Testis (tissue), 3 donors: ENCODE results near the gene HECW1. TPM values are rescaled to one million over a fixed set of nuclear protein-coding genes. Genes with fewer than 3 reads are reported as not detected.

Experiments
- DNase-seq: peaks from one replicate; pipeline ENCODE4 v3.0.0-alpha.2; 2019
- H3K27ac ChIP-seq, 2 donors: fragments of 200-600 bp; sonication (generic); one replicate each; pipeline ENCODE4 v1.5.1; 2019
- H3K27me3 ChIP-seq: fragments of 200-600 bp; sonication (generic); one replicate; pipeline ENCODE4 v1.5.1; 2019
- H3K36me3 ChIP-seq: fragments of 200-600 bp; sonication (generic); one replicate; pipeline ENCODE4 v1.5.1; 2017; ENCODE audit warnings: low read depth; ENCODE audit errors: missing control alignments
- H3K4me1 ChIP-seq: fragments of 200-600 bp; sonication (generic); one replicate; pipeline ENCODE4 v1.5.1; 2019
- H3K4me3 ChIP-seq, 2 donors: fragments of 200-600 bp; sonication (generic); one replicate each; pipeline ENCODE4 v1.5.1; 2017 to 2019
- H3K9me3 ChIP-seq: fragments of 200-600 bp; sonication (generic); one replicate; pipeline ENCODE4 v1.5.1; 2017
- CTCF ChIP-seq, 3 experiments: fragments of 450-650 bp in 2 of 3; fragments of 200-600 bp in 1 of 3; sonication (generic) in 1 of 3; IDR thresholded peaks; one replicate each; pipeline ENCODE4 v1.5.1; 2016 to 2019; ENCODE audit warnings: antibody characterized with exemption in 3 of 3, mild to moderate bottlenecking in 2 of 3, moderate library complexity in 1 of 3
- POLR2A ChIP-seq: fragments of 450-650 bp; IDR thresholded peaks from one replicate; pipeline ENCODE4 v1.6.1; 2017; ENCODE audit warnings: antibody characterized with exemption, mild to moderate bottlenecking, moderate library complexity
- WGBS, 2 donors: methylation state at CpG; one replicate each; pipeline ENCODE4 v1.1.5; 2018; 5-methylcytosine and 5-hydroxymethylcytosine counted together
- intact Hi-C: fragments of 100-400 bp; cut with DNase I; formaldehyde crosslinking; loops from one replicate; pipeline ENCODE4 v1.15.1; 2023; ENCODE audit warnings: low total_unique reads
- polyA plus RNA-seq: library from polyadenylated mRNA; stranded (reverse); fragments of 350-450 nt; fragmentation: Illumina TruSeq; extraction: RNeasy Lipid Tissue Mini Kit (QIAGEN cat#74804); gene quantifications from one replicate; pipeline ENCODE4 v1.2.3, GENCODE V29; 2014; ENCODE audit warnings: low read depth, low replicate concordance; ENCODE audit not compliant: insufficient read depth
- total RNA-seq, 2 donors: library from RNA; depleted of rRNA; stranded (reverse); fragments of >200 nt; gene quantifications; one replicate each; pipeline ENCODE4 v1.2.3, GENCODE V29; 2016

The HECW1 gene
- total and polyA plus RNA-seq, 3 donors from 2014 or later: 3.2 to 14.5 (median 5.0) TPM

- no peaks in the 10 kb centered on the region for H3K36me3 ChIP-seq
- no peak for TF ChIP-seq CTCF (IDR thresholded peaks at IDR 0.05)
- no peak overlapping the region for H3K27ac ChIP-seq
- H3K4me3 ChIP-seq: no peak overlapping the region
- no peaks in the 10 kb centered on the region for H3K9me3 ChIP-seq
- H3K4me1 ChIP-seq: no peaks in the 10 kb centered on the region
- 30 to 37% methylated on average over 1 of the region's 1 CpG for WGBS, 2 donors
- DNase-seq: no peak
- intact Hi-C loops: no loop called here
- no peaks in the 10 kb centered on the region for H3K27me3 ChIP-seq
These were observed 376.8 kb downstream of the HECW1 start for GRCh38 chr7:43489257-43489656.

GRCh38 chr7:43490016-43490415 lies 377.6 kb downstream of the HECW1 start:
- Histone ChIP-seq H3K36me3 (no peaks in the 10 kb centered on the region), H3K9me3 (no peaks in the 10 kb centered on the region), H3K27me3 (no peaks in the 10 kb centered on the region), H3K4me1 (no peaks in the 10 kb centered on the region), H3K4me3 (no peak overlapping the region), H3K27ac (no peak overlapping the region)
- intact Hi-C loops: no loop called here
- TF ChIP-seq CTCF (IDR thresholded peaks at IDR 0.05) (no peak), POLR2A (no peak)
- 79 to 96% methylated on average over 3 of the region's 3 CpGs for WGBS, 2 donors
- no peak for DNase-seq

- intact Hi-C loops: no loop called here
- Histone ChIP-seq H3K36me3 (no peaks in the 10 kb centered on the region), H3K4me3 (no peak overlapping the region), H3K27ac (no peak overlapping the region), H3K9me3 (no peaks in the 10 kb centered on the region), H3K4me1 (no peaks in the 10 kb centered on the region), H3K27me3 (no peaks in the 10 kb centered on the region)
- TF ChIP-seq POLR2A (no peak), CTCF (IDR thresholded peaks at IDR 0.05) (no peak)
- no peak for DNase-seq
- 83 to 88% methylated on average over 2 of the region's 2 CpGs for WGBS, 2 donors
These were observed 378.7 kb downstream of the HECW1 start for GRCh38 chr7:43491123-43491522.

- Histone ChIP-seq H3K9me3 (no peaks in the 10 kb centered on the region), H3K27ac (no peak overlapping the region), H3K4me1 (no peaks in the 10 kb centered on the region), H3K4me3 (no peak overlapping the region), H3K36me3 (no peaks in the 10 kb centered on the region), H3K27me3 (no peaks in the 10 kb centered on the region)
- intact Hi-C loops: no loop called here
- WGBS, 2 donors: 85 to 88% methylated on average over 2 of the region's 2 CpGs
- DNase-seq: no peak
- TF ChIP-seq POLR2A: no peak
These were observed 379.5 kb downstream of the HECW1 start for GRCh38 chr7:43491984-43492383.

- 92 to 97% methylated on average over 5 of the region's 5 CpGs for WGBS, 2 donors
- Histone ChIP-seq H3K9me3 (no peaks in the 10 kb centered on the region), H3K27me3 (no peaks in the 10 kb centered on the region), H3K4me3 (no peak overlapping the region), H3K4me1 (no peaks in the 10 kb centered on the region), H3K27ac (no peak overlapping the region), H3K36me3 (no peaks in the 10 kb centered on the region)
- no peak for TF ChIP-seq POLR2A
- no peak for TF ChIP-seq CTCF (IDR thresholded peaks at IDR 0.05)
- intact Hi-C loops: no loop called here
- DNase-seq: no peak
These were observed 380.4 kb downstream of the HECW1 start for GRCh38 chr7:43492896-43493295.
